HepG2 (cell line): ENCODE data around the gene FKTN. TPM values are rescaled to one million over a fixed set of nuclear protein-coding genes. Genes with fewer than 3 reads are reported as not detected.
A peak's percentile ranks its signal among the peaks of the same experiment; 100 is the strongest.

Source experiments
- ARID3A ChIP-seq: IDR thresholded peaks from 2 replicates; pipeline ENCODE4 v1.6.1; 2012; ENCODE audit warnings: low read depth, low read length, improper control_type of control experiment
- ARID5B ChIP-seq: IDR thresholded peaks from 2 replicates; pipeline ENCODE4 v1.4.0; 2020; ENCODE audit warnings: mild to moderate bottlenecking, missing genetic modification reagents
- BCL6 ChIP-seq: IDR thresholded peaks from 2 replicates; pipeline ENCODE4 v1.6.1; 2016; ENCODE audit warnings: missing genetic modification reagents, missing compliant biosample characterization
- CREB1 ChIP-seq, 2 experiments: fragments of 450-650 bp in 1 of 2; IDR thresholded peaks; 2 replicates each; pipeline ENCODE4 v1.6.1; 2016 to 2017; ENCODE audit warnings: control low read depth in 1 of 2, mild to moderate bottlenecking in 1 of 2, missing compliant biosample characterization in 1 of 2, missing genetic modification characterization in 1 of 2
- EP300 ChIP-seq, 3 experiments: sonication (generic) in 1 of 3; formaldehyde crosslinking in 1 of 3; IDR thresholded peaks; 2 replicates each; pipeline versions ENCODE4 v1.5.1 to v1.6.1; 2011 to 2020; ENCODE audit warnings: low read depth in 2 of 3, low read length in 2 of 3, borderline replicate concordance in 1 of 3, improper control_type of control experiment in 1 of 3, mild to moderate bottlenecking in 1 of 3, missing genetic modification reagents in 1 of 3, moderate library complexity in 1 of 3
- FOXA1 ChIP-seq, 2 experiments: fragments of 450-650 bp in 1 of 2; sonication (generic) in 1 of 2; formaldehyde crosslinking in 1 of 2; IDR thresholded peaks; 2 replicates each; pipeline versions ENCODE4 v1.4.0 to v1.6.1; 2016 to 2020; ENCODE audit warnings: missing genetic modification reagents in 1 of 2
- FOXP1 ChIP-seq, 2 experiments: fragments of 450-650 bp in 1 of 2; IDR thresholded peaks; 2 replicates each; pipeline ENCODE4 v1.6.1; 2017 to 2018; ENCODE audit warnings: antibody characterized with exemption in 1 of 2
- HMG20B ChIP-seq: conservative IDR thresholded peaks from 2 replicates; pipeline ENCODE4 v1.6.1; 2016; ENCODE audit warnings: missing genetic modification reagents, missing compliant biosample characterization
- KAT8 ChIP-seq: IDR thresholded peaks from 2 replicates; pipeline ENCODE4 v1.6.1; 2016; ENCODE audit warnings: missing genetic modification reagents, missing compliant biosample characterization
- MED1 ChIP-seq: sonication (generic); formaldehyde crosslinking; IDR thresholded peaks from 2 replicates; pipeline ENCODE4 v1.4.0; 2020; ENCODE audit warnings: missing genetic modification reagents
- MIER2 ChIP-seq: IDR thresholded peaks from 2 replicates; pipeline ENCODE4 v1.6.1; 2016; ENCODE audit warnings: missing biosample characterization, missing genetic modification reagents
- MLXIP ChIP-seq: sonication (generic); formaldehyde crosslinking; IDR thresholded peaks from 2 replicates; pipeline ENCODE4 v1.9.0; 2021; ENCODE audit warnings: missing genetic modification reagents, borderline replicate concordance
- NFIC ChIP-seq: IDR thresholded peaks from 2 replicates; pipeline ENCODE4 v1.6.1; 2012; ENCODE audit warnings: mild to moderate bottlenecking, low read length, inconsistent platforms
- NR2F6 ChIP-seq, 2 experiments: IDR thresholded peaks; 2 replicates each; pipeline ENCODE4 v1.6.1; 2016; ENCODE audit warnings: antibody characterized with exemption in 1 of 2, mild to moderate bottlenecking in 1 of 2
- PITX1 ChIP-seq: sonication (generic); formaldehyde crosslinking; IDR thresholded peaks from 2 replicates; pipeline ENCODE4 v1.5.1; 2020; ENCODE audit warnings: mild to moderate bottlenecking, missing genetic modification reagents
- SALL1 ChIP-seq: sonication (generic); formaldehyde crosslinking; IDR thresholded peaks from 2 replicates; pipeline ENCODE4 v1.8.0; 2022; ENCODE audit warnings: mild to moderate bottlenecking, missing genetic modification reagents
- SAP130 ChIP-seq: IDR thresholded peaks from 2 replicates; pipeline ENCODE4 v1.6.1; 2016; ENCODE audit warnings: low read depth
- SOX5 ChIP-seq: IDR thresholded peaks from 2 replicates; pipeline ENCODE4 v1.6.1; 2016; ENCODE audit warnings: borderline replicate concordance
- TARDBP ChIP-seq: sonication (generic); formaldehyde crosslinking; IDR thresholded peaks from 2 replicates; pipeline ENCODE4 v1.8.0; 2022; ENCODE audit warnings: mild to moderate bottlenecking, missing genetic modification reagents
- ZNF34 ChIP-seq: sonication (generic); formaldehyde crosslinking; IDR thresholded peaks from 2 replicates; pipeline ENCODE4 v1.4.0; 2020; ENCODE audit warnings: mild to moderate bottlenecking, missing genetic modification reagents, borderline replicate concordance
- polyA plus RNA-seq, 8 experiments: library from polyadenylated mRNA; depleted of rRNA in 3 of 8; stranded (reverse) in 7 of 8; unstranded in 1 of 8; fragments of >200 nt; fragmentation: Illumina TruSeq in 4 of 8; extraction: Trizol in 4 of 8; gene quantifications; 2 replicates each; pipeline versions ENCODE4 v1.2.1 to v1.2.3, GENCODE V29; 2011 to 2016; ENCODE audit warnings: low read depth in 4 of 8, missing spikeins in 1 of 8, mixed read lengths in 1 of 8; ENCODE audit not compliant: insufficient read depth in 1 of 8
- total RNA-seq, 5 experiments: library from RNA; depleted of rRNA; stranded (reverse); fragments of >200 nt; fragmentation: Illumina TruSeq; extraction: Trizol; gene quantifications; 2 replicates each; pipeline ENCODE4 v1.2.3, GENCODE V29; 2016; ENCODE audit warnings: low read depth in 1 of 5

Gene FKTN
- total and polyA plus RNA-seq, 2 of the 13 experiments (the other 11 are each of a cell fraction or from before 2014, with no cell fraction given) = 7.9 to 13.5 TPM

GRCh38 chr9:105679257-105680022 is 121.5 kb downstream of the FKTN start (continued):
- TF ChIP-seq ZNF34 (CRISPR knock-in tag) (no peak), MLXIP (CRISPR knock-in tag) (no peak), HMG20B (CRISPR knock-in tag) (no peak), MED1 (CRISPR knock-in tag) (0 out of 2 replicates have a peak, but pooled peaks have one; percentile 20), CREB1 (IDR thresholded peaks at IDR 0.05) (no peak), CREB1 (CRISPR knock-in tag; IDR thresholded peaks at IDR 0.05) (peak; percentile 50; the same call in 1 of the 2 replicates), ARID5B (CRISPR knock-in tag) (peak; percentile 62; the same call in 1 of the 2 replicates), NR2F6 (IDR thresholded peaks at IDR 0.05) (0 out of 2 replicates have a peak, but pooled peaks have one; percentile 14), NR2F6 (CRISPR knock-in tag; IDR thresholded peaks at IDR 0.05) (no peak), SAP130 (0 out of 2 replicates have a peak, but pooled peaks have one; percentile 45), BCL6 (peak; percentile 58), NFIC (peak; percentile 64; the same call in 1 of the 2 replicates), FOXA1 (IDR thresholded peaks at IDR 0.05) (no peak), FOXA1 (CRISPR knock-in tag; IDR thresholded peaks at IDR 0.05) (peak; percentile 25; the same call in 1 of the 2 replicates), EP300 (IDR thresholded peaks at IDR 0.05; ENCODE audit: low read depth in 2 of 2, low read length in 2 of 2) (peak in 1 of 2 experiments; percentile 52; a peak in 2 of 4 replicates), EP300 (CRISPR knock-in tag; IDR thresholded peaks at IDR 0.05; ENCODE audit: borderline replicate concordance) (no peak), SALL1 (peak; percentile 32; the same call in 1 of the 2 replicates), ARID3A (0 out of 2 replicates have a peak, but pooled peaks have one; percentile 47), FOXP1 (IDR thresholded peaks at IDR 0.05) (no peak), FOXP1 (CRISPR knock-in tag; IDR thresholded peaks at IDR 0.05) (0 out of 2 replicates have a peak, but pooled peaks have one; percentile 51), PITX1 (peak; percentile 90), MIER2 (peak; percentile 28; the same call in 1 of the 2 replicates), KAT8 (CRISPR knock-in tag) (no peak), SOX5 (CRISPR knock-in tag) (peak; percentile 71; the same call in 1 of the 2 replicates), TARDBP (CRISPR knock-in tag) (no peak)
